Osteoblast (primary cell): ENCODE results near the gene ARHGEF17. TPM values are rescaled to one million over a fixed set of nuclear protein-coding genes. Genes with fewer than 3 reads are reported as not detected.

Source experiments
- DNase-seq: peaks from one replicate; pipeline ENCODE4 v3.0.0; 2011; ENCODE audit warnings: low spot score, mixed read lengths; ENCODE audit not compliant: insufficient read length; ENCODE audit errors: missing footprints
- H2AFZ ChIP-seq: 2 replicates; pipeline ENCODE4 v1.6.0; 2011; ENCODE audit warnings: mild to moderate bottlenecking, low read length
- H3K27ac ChIP-seq: 2 replicates; pipeline ENCODE4 v1.5.1; 2011; ENCODE audit warnings: mild to moderate bottlenecking, low read depth, low read length, moderate library complexity
- H3K27me3 ChIP-seq: 2 replicates; pipeline ENCODE4 v1.6.0; 2012; ENCODE audit warnings: mild to moderate bottlenecking, control low read depth, inconsistent platforms, low read length, moderate library complexity; ENCODE audit not compliant: insufficient read depth
- H3K36me3 ChIP-seq: 2 replicates; pipeline ENCODE4 v1.5.1; 2011; ENCODE audit warnings: mild to moderate bottlenecking, low read length, control low read depth, moderate library complexity; ENCODE audit not compliant: insufficient read depth
- H3K4me1 ChIP-seq: 2 replicates; pipeline ENCODE4 v1.5.1; 2011; ENCODE audit warnings: mild to moderate bottlenecking, low read length, control low read depth, moderate library complexity; ENCODE audit not compliant: insufficient read depth
- H3K4me2 ChIP-seq: 2 replicates; pipeline ENCODE4 v1.6.0; 2011; ENCODE audit warnings: mild to moderate bottlenecking, low read length; ENCODE audit not compliant: insufficient read depth
- H3K4me3 ChIP-seq: fragments of 200-600 bp; sonication (generic); 3 replicates; pipeline ENCODE4 v1.5.1; 2012; ENCODE audit warnings: mild to moderate bottlenecking, low read length, inconsistent platforms; ENCODE audit not compliant: insufficient read depth
- H3K79me2 ChIP-seq: 2 replicates; pipeline ENCODE4 v1.6.0; 2012; ENCODE audit warnings: mild to moderate bottlenecking, low read length, control low read depth, inconsistent platforms; ENCODE audit not compliant: insufficient read depth
- H3K9me3 ChIP-seq: 2 replicates; pipeline ENCODE4 v1.5.1; 2011; ENCODE audit warnings: low read depth, low read length, control low read depth
- H4K20me1 ChIP-seq: 2 replicates; pipeline ENCODE4 v1.6.0; 2012; ENCODE audit warnings: mild to moderate bottlenecking, low read length, control low read depth; ENCODE audit not compliant: insufficient read depth
- CTCF ChIP-seq: IDR thresholded peaks from 2 replicates; pipeline ENCODE4 v1.5.1; 2011; ENCODE audit warnings: mild to moderate bottlenecking, low read depth, low read length, moderate library complexity; ENCODE audit errors: extremely low read depth
- total RNA-seq: library from RNA; depleted of rRNA; stranded (reverse); fragments of >200 nt; gene quantifications from 2 replicates; pipeline ENCODE4 v1.2.3, GENCODE V29; 2012

Gene ARHGEF17
- total RNA-seq, 1 donor, result 67.0 TPM

GRCh38 chr11:73403541-73403940 is 95.5 kb downstream of the ARHGEF17 start:
- no peaks in the 10 kb centered on the region for H3K9me3 ChIP-seq
- H3K27ac ChIP-seq, result no peak overlapping the region
- H4K20me1 ChIP-seq, result no peaks in the 10 kb centered on the region
- TF ChIP-seq CTCF, result no peak
- peaks cover 32% of the 10 kb centered on the region for H3K4me1 ChIP-seq
- no peak overlapping the region for H3K4me2 ChIP-seq
- no peak for DNase-seq
- H2AFZ ChIP-seq, result no peak overlapping the region
- H3K36me3 ChIP-seq, result peaks cover 20% of the 10 kb centered on the region
- H3K27me3 ChIP-seq, result no peaks in the 10 kb centered on the region
- no peaks in the 10 kb centered on the region for H3K79me2 ChIP-seq
- H3K4me3 ChIP-seq, result no peak overlapping the region

GRCh38 chr11:73404048-73404447 is 96.0 kb downstream of the ARHGEF17 start:
- Histone ChIP-seq H3K27ac (no peak overlapping the region), H4K20me1 (no peaks in the 10 kb centered on the region), H3K79me2 (no peaks in the 10 kb centered on the region), H3K27me3 (no peaks in the 10 kb centered on the region), H3K36me3 (peaks cover 24% of the 10 kb centered on the region), H3K9me3 (no peaks in the 10 kb centered on the region), H3K4me3 (no peak overlapping the region), H3K4me1 (peaks cover 27% of the 10 kb centered on the region), H3K4me2 (no peak overlapping the region), H2AFZ (no peak overlapping the region)
- TF ChIP-seq CTCF, result peak; percentile 88
- peak; percentile 91 for DNase-seq

- H3K36me3 ChIP-seq, result peaks cover 30% of the 10 kb centered on the region
- no peaks in the 10 kb centered on the region for H4K20me1 ChIP-seq
- no peaks in the 10 kb centered on the region for H3K27me3 ChIP-seq
- H3K9me3 ChIP-seq, result no peaks in the 10 kb centered on the region
- H3K27ac ChIP-seq, result no peak overlapping the region
- no peak for TF ChIP-seq CTCF
- H3K4me3 ChIP-seq, result no peak overlapping the region
- no peak overlapping the region for H2AFZ ChIP-seq
- peaks cover 21% of the 10 kb centered on the region for H3K4me1 ChIP-seq
- H3K79me2 ChIP-seq, result no peaks in the 10 kb centered on the region
- no peak for DNase-seq
- no peak overlapping the region for H3K4me2 ChIP-seq
These were observed 96.5 kb downstream of the ARHGEF17 start for GRCh38 chr11:73404506-73405145.

- Histone ChIP-seq H2AFZ (no peak overlapping the region), H3K36me3 (peaks cover 30% of the 10 kb centered on the region), H3K4me1 (peaks cover 19% of the 10 kb centered on the region), H3K27me3 (no peaks in the 10 kb centered on the region), H3K4me2 (no peak overlapping the region), H3K79me2 (no peaks in the 10 kb centered on the region), H3K9me3 (no peaks in the 10 kb centered on the region), H3K27ac (no peak overlapping the region), H3K4me3 (no peak overlapping the region), H4K20me1 (no peaks in the 10 kb centered on the region)
- no peak for DNase-seq
- no peak for TF ChIP-seq CTCF
These were observed 97.1 kb downstream of the ARHGEF17 start for GRCh38 chr11:73405146-73405510.
